Choroid plexus epithelial cell (primary cell): Measurements from ENCODE around the gene HES7.
A peak's percentile ranks its signal among the peaks of the same experiment; 100 is the strongest.

Source experiments
- DNase-seq: peaks from one replicate; pipeline ENCODE4 v3.0.0-alpha.2; 2010; ENCODE audit warnings: low read depth
- H3K4me3 ChIP-seq: 2 replicates; pipeline ENCODE4 v1.5.1; 2011; ENCODE audit warnings: low read depth, mild to moderate bottlenecking, control low read depth, low read length, moderate library complexity
- TF ChIP-seq, protein P1 (sequence below): conservative IDR thresholded peaks from 2 replicates; pipeline ENCODE4 v1.5.1; 2011; ENCODE audit warnings: low read depth, mild to moderate bottlenecking, control low read depth, inconsistent platforms, low read length, moderate library complexity

The HES7 gene

DNA sequence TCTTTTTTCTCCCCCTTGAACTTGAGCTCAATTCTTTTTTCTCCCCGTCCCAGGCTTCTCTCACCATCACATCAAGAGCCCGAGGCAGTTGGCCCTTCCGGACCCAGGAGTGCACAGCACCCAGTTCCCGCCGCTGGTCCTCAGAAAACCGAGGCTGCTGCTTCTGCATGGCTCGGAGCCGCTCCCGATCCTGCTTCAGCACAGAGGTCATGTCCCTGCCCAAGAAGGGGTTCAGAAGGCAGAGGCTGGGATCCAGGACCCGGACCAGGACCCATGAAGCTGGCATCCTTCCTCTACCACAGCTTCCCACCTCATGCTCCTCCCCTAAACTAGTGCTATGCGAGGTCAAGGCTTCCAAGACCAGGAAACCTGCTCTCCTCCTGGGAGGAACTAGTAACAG is 17.8 kb upstream of the HES7 start:
- TF ChIP-seq, protein P1, sequence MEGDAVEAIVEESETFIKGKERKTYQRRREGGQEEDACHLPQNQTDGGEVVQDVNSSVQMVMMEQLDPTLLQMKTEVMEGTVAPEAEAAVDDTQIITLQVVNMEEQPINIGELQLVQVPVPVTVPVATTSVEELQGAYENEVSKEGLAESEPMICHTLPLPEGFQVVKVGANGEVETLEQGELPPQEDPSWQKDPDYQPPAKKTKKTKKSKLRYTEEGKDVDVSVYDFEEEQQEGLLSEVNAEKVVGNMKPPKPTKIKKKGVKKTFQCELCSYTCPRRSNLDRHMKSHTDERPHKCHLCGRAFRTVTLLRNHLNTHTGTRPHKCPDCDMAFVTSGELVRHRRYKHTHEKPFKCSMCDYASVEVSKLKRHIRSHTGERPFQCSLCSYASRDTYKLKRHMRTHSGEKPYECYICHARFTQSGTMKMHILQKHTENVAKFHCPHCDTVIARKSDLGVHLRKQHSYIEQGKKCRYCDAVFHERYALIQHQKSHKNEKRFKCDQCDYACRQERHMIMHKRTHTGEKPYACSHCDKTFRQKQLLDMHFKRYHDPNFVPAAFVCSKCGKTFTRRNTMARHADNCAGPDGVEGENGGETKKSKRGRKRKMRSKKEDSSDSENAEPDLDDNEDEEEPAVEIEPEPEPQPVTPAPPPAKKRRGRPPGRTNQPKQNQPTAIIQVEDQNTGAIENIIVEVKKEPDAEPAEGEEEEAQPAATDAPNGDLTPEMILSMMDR, result no peak
- H3K4me3 ChIP-seq, result no peak overlapping the region
- no peak for DNase-seq

DNA sequence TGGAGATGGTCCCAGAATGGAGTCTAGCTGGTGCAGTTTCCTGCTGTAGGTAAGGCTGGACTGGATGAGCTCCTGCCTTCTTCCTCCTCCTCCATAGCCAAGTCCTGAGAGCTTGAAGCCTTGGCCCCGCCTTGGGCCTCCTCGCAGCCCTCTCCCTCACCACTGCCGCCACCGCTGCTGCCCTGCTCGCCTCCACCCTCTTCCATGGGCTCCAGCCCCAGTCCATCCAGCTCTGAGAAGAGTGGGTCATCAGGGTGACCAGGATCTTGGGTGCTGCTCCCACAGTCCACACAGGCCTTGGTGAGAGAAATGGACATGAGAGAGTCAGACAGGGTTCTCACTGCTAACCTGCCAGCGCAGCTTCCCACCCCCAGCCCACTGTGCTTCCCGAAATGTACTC is 17.1 kb upstream of the HES7 start:
- TF ChIP-seq, protein P1, result no peak
- no peak overlapping the region for H3K4me3 ChIP-seq
- no peak for DNase-seq

DNA sequence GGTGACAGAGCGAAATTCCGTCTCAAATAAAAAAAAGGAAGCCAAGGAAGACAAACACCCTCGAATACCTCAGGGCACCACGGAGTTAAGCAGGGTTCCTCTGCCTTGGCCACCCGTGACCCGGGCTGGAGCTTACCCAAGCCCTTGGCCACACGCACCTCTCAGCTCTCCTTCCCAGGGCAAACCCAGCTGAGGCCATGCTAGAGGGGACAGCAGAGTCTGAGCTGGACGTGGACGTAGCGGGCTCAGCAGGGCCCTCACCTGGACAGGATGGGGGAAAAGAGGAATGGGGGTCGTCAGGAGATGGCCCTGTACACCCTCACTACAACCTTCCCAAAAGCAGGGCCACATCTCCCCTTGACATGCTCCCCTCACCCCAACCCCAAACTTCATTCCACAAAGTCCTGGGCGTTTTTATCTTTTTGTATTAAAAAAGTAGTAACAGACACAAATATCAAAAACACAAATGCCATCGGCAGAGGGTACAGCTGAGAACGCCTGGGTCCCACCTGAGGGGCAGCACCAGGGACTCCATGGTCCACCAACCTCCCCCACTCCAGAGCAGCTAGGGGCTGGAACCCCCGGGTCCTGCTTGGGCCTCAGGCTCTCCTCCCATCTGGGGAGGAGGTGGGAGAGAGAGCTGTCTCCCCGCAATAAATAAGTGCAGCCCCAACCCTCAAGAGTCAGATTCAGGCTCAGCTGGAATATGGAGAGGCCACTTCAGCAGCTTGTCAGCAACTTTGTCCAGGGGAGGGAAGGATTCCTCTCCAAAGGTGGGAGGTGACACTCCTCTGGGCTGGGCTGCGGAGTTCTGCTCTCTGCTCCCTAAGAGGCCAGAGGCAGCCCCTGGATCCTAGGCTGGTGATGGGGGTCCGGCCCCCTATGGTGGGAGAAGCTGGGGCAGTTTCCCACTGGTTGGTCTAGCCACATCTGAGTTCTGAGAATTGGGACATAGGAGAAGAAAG is 16.4 kb upstream of the HES7 start:
- TF ChIP-seq, protein P1, result no peak
- DNase-seq, result no peak

DNA sequence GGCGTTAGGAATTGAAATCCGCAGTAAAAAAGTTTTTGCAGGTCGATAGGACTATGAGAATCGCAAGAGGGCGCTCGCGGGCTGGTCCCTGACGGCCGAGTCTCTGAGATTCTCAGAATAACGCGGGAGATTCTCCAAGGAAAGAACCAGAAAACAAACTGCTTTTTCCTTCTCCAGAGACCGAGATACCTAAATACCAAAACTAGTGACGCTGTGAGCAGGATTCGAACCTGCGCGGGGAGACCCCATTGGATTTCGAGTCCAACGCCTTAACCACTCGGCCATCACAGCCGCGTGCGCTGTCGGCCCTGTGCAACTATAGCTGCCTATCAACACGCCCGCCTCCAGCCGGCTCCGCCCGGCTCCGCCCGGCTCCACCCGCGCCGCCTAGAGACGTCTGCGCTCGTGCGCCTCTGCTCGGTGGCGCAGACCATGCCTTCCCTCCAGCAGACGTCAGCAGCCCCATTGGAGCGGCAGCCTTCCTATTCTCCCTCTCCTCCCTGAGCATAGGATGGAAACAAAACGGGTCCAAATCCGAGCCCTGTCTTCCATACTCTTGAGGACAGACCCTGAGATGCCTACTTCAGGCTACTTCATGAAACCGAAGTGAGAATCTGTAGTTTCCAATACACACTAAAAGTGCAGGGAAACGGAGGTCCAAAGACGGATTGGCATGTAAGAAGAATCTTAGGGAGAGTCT is 14.9 kb upstream of the HES7 start:
- TF ChIP-seq, protein P1, result peak; percentile 89
- peak; percentile 98 for DNase-seq
- H3K4me3 ChIP-seq, result peak overlapping the region; percentile 47

More for the DNA sequence above, 16.4 kb upstream of the HES7 start:
- H3K4me3 ChIP-seq, result no peak overlapping the region

DNA sequence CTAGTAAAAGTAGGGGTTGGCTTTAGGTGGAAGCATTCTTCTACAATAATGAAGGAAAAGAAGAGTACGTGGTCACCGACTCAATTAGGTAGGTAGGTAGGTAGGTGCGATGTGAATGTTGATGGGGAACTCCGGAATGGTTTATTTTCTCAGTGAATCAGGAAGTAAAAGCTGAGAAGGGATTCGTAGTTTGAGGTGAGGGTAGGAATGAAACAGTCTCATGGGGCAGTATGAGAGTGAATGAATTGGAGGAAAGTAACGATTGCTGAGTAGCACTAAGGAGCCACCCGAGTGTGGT is 14.4 kb upstream of the HES7 start:
- TF ChIP-seq, protein P1, result no peak
- H3K4me3 ChIP-seq, result peak overlapping the region; percentile 9
- DNase-seq, result no peak

DNA sequence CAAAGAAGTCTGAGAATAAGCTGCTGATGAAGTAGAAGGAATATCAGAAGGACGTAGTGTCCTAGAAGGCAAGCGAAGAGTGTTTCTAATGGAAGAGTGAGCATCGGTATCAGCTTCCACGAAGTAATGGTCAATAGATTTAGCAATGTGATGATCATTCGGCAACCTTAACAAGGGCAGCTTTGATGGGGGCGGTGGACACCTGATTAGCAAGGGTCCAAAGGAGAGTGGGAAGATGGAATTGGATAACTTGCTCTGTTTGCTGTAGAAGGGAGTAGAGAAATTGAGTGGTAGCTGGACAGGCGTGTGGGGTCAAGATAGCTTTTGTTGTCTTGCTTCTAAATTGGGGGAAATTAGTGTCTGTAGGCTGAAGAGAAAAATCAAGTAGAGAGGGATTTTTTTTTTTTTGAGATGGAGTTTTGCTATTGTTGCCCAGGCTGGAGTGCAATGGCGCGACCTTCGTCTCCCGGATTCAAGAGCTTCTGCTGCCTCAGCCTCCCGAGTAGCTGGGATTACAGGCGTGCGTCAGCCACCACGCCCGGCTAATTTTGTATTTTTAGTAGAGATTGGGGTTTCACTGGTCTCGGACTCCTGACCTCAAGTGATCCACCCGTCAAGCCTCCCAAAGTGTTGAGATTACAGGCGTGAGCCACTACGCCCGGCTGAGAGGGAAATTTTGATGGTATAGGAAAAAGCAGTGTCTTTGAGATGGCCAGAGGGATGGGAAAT is 13.9 kb upstream of the HES7 start:
- TF ChIP-seq, protein P1, result no peak
- peak overlapping the region; percentile 9 for H3K4me3 ChIP-seq
- DNase-seq, result no peak
